DMS 273 (cell line): ENCODE data around the gene ZEB2.
A peak's percentile ranks its signal among the peaks of the same experiment; 100 is the strongest.
"Not testable (repeated sequence)": the region's sequence is repeated elsewhere in the genome, so short reads cannot be mapped to it uniquely, and the experiment has no call there.

Experiments
- DNase-seq: peaks from one replicate; lab custom pipeline; 2025; ENCODE audit not compliant: unreplicated experiment; lab: John Stamatoyannopoulos, UW

ZEB2 gene

DNA sequence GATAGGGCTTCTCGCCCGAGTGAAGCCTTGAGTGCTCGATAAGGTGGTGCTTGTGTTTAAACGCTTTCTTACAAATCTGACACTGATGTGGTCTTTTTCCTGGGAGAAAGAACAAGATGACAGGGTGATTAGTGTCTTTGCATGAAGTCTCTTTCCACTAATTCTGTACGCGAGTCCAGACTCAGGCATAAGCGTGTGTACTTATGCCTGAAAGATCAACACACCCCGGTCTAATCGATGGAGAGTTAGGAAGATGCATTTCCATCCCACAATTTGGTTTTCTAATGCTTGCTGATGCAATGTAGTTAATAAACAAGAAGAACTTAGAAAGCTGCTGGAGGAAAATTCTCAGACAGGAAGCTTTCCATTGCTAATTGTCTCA is 130.0 kb downstream of the ZEB2 start:
- no peak for DNase-seq

DNA sequence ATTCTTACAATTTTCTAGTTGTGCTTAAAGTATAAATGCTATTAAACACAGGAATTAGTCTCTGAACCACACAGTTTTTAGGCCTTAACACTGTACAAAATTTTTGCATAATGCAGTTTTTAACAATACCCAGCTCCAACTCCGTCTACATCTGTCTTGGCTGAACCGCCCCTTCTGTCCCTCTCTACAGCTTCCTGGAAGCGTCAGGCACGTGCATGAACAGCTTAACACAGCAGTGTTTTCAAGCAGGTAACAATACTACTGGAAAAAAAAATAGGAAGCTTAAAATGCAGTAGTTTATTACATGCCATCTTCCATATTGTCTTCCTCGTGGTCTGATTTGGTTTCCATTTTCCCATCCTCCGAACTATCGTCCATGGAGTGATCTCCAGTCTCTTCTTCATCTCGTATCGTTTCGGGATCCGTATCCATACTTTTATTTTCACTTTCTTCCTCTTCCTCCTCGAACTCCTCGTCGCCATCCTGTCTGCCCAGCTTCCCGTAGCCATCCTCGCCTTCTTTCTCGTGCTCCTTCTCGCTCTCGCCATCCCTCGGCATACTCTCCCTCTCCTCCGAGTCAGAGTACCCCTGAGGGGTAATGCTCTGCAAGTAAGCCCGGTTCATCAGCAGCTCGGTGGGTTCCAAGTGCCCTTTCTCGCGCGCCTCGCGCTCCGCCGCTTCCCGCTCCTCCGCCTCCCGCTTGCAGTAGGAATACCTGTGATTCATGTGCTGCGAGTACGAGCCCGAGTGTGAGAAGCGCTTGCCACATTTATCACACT is 130.6 kb downstream of the ZEB2 start:
- DNase-seq = no peak

DNA sequence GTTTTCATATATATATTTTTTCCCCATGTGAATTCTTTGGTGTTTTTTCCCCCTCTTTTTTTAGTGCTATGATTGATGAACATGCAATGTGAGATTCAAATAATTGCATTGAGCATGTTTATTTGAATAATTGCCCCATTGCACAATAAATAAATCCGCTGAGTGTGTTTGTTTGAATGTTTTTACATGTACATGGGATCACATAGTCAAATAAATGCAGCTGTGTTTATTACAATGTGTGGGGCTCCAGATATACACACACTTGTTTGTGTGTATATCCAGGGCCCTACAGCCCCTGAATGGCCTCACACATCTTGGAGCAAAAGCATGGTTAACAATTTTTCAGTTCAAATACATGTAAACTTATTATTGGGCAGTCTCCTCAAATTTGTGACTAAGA is 134.5 kb downstream of the ZEB2 start:
- no peak for DNase-seq

DNA sequence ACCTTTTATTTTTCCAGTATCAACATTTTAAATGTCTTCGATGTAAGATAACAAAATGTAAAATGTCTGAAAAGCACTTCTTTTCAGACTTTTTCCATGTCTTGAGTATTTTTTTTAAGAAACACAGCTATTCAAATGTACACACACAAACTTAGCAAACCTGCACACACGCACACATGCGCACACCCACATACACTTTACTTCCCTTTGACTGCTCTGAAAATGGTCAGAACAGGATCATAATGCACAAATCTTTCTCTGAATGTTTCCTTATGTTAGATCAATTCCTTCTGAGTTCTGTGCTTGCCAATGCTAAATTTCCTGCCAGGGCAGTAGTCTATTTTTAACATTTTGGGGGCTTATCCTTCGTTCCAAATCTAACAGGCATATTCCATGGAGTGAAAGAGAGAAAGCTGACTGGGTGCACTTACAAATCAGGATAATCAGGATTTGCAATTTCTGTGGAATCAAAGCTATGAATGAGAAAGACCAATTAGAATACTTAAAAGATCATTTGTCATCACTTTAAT is 136.3 kb downstream of the ZEB2 start:
- DNase-seq = no peak

DNA sequence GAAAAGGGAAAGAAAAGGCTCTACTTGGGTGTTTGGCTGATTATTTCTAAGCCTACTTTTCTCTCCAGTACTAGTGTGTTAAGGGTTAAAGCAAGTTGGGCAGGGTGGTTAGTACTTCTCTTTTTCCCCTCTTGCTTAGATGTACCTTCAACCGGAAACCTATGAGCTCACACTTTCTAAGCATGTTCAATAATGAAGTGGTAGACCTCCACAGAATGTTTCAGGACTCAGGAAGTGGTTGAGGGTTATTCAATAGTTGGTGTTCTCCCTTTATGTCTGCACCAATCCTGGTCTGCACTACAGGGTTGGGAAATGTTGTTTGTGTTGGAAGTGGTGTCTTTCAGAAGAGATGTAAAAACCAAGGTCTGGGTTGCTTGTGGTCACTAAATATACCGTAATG is 137.1 kb downstream of the ZEB2 start:
- no peak for DNase-seq

DNA sequence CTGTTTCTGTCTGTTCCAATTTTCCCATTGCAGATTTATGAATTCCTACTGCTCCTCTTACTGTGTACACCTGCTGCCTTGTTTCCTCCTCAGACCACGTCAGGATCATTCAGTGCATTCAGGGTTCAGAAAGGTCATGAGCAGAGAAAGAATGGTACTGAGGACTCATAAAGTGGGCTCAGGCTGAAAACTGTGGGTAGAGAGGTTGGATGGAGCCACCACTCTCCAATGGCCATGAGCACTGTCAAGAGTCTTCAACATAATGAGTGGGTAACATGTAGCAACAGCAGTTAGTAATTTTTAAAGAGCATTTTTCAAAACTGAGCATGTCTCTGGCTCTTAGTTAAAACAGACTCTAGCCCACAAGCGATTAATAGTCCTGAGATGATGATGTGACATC is 138.2 kb downstream of the ZEB2 start:
- DNase-seq = no peak

DNA sequence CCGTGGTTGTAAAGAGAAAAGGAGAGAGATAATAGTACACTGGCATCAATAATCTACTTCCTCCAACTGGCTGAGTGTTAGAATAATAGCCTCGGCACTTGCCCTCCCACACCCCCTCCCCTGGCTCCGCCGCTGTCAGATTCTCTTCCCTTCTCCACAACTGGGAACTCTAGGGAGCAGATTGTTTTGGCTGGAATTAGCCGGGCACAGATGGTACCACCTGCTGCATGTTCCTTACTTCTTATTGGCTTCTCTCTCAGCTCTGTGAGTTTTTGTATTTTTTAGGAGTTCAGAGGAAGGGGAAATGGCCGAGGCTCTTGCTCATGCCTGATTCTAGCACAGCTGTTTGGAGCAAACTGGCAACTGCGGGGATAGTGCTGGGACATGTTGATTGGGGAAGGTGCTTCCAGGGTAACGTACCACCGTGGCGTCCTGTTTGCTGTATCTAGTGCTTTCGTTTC is 140.0 kb downstream of the ZEB2 start:
- DNase-seq = peak; percentile 94

DNA sequence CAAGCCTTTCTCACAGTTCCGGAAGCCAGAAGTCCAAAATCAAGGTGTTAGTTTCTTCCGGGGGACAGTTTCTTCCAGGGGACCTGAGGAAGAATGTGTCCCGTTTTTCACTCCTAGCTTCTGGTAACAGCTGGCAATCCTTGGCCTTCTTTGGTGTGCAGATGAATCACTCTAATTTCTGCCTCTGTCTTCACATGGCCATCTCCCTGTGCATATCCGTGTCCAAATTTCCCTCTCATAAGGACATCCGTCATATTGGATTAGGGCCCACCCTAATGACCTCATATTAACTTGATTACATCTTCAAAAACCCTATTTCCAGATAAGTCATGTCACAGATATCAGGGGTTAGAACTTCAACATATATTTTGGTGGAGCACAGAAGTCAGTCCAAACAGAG is 141.4 kb downstream of the ZEB2 start:
- DNase-seq = peak; percentile 29

DNA sequence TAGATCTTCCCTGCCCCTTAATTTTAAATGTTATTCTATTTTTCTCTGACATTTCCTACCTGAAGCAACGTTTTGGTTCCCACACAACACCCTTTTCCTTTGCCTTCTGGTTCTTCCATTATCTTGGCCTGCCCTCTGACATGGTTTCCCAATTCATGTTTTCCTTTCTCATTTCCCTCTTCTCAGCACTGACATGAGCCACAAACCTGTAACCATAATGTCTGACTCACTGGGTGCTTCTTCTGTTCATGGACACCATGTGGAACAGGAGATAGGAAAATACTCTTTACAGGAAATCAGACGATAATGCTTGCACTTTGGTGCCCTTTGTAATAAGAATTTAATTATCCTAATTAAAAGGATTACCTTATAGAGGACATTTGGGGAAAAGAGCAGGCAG is 142.0 kb downstream of the ZEB2 start:
- DNase-seq = no peak

DNA sequence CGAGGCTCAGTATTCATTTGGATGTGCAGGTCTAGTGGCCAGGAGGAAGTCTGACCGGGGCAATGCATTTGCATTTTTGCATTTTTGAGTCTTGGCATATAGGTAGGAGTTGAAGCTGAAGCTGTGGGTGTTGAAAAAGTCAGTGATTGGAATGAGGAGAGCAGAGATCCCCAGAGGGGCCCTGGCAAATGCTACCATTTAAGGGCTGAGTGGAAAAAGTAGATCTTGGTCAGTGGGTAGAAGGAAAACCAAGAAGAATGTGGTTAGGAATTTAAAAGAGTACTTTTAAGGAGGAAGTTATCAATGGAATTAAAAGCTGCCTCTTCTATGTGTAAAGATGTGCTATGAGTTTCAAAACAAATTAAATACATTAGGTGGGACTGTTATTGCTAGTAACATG is 143.0 kb downstream of the ZEB2 start:
- no peak for DNase-seq

DNA sequence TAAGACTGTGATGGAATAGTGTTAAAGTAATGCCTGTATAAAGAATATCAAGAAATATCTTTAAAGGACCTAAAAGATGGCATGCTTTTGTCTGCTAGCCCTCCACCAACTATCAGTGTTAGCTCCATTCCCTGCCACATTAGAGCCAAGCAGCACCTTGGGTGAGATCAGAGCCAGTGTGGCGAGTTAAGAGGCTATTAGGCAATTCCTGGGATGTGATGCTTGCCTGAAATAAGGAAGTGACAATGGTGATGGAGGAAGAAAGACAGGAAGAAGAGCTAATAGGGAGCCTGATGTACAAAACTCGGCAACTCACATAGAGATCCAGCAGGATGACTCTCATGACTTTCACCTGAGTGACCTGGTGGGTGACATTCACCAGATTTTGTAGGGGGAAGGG is 143.5 kb downstream of the ZEB2 start:
- no peak for DNase-seq

DNA sequence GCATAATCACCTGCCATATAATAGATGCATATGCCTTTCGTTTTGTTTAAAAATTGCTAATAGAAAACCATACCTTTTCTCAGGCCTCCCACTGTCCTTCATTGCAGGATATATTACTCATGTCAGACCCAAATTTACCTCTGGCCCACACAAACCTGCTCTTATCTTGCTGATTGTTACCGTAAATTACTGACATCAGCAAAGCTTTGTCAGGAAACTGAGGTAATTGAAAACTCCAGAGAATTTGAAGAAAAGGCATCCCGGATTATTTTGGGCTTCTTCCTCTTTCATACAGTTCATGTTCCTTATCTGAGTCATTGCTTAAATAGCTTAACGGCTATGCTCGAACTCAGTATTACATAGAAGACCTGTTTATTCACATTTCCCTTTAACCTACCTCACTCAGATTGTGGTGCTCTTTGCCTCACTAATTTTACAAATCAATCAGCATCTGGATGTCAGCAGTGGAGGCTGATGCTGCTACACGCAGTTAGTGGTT is 145.7 kb downstream of the ZEB2 start:
- DNase-seq = no peak

DNA sequence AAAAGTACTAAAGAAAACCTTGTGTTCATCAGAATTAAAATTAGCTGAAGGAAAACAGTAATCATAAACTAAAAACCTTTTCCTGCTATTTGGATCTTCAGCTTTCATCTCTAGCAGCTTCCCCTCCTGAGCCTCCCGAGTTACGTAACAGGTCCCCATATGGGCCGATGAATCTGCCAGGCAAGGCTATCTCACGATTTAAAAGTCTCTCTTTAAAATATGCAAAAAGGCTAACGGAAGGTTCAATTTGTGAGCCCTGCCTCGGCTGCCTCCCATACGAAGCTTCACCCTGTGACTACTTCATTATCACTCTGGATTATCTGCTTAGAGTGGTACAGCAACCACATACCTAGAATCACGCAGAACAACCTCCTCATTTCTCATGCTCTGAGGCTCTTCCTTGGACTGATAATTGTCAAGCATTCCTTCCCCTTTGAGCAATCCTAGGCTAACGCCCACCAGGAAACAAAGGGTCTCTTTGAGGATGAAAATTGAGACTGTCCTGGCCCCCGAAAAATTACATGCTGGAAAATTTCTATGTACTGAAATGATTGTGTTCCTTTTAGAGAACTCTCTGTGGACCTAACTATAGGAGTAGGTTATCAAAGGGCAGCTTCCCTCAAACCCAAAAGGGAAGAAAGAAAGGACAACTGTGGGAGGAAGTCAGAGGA is 147.4 kb downstream of the ZEB2 start:
- DNase-seq = peak; percentile 70

DNA sequence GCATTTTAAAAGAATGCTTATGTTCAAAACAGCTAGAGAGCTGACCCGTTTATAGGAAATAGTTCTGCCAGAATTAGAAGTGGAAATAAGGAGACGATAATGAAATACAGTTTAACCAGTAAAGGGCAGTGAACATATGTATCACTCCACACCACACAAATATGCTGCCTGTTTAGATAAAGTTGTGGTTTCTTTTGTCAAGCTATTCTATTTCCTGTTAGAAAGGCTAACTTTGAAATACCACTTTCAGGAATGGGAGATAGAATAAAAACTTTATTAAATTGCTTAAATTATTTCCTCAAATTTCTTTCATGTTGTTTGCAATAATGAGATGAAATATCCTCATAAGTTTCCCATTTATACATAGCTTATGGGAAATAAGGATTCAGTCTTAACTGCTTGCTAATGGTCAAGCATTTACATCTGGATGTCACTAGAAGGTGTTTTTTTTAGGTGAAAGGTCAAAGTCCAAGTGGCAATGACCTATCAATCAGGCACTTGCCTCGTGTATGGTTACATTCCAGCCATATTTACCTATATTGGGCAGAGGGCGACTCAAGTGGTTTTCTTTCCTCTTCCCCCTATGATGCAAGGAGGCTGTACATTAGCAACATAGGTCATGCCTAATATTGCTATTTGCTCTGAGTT is 148.9 kb downstream of the ZEB2 start:
- no peak for DNase-seq

DNA sequence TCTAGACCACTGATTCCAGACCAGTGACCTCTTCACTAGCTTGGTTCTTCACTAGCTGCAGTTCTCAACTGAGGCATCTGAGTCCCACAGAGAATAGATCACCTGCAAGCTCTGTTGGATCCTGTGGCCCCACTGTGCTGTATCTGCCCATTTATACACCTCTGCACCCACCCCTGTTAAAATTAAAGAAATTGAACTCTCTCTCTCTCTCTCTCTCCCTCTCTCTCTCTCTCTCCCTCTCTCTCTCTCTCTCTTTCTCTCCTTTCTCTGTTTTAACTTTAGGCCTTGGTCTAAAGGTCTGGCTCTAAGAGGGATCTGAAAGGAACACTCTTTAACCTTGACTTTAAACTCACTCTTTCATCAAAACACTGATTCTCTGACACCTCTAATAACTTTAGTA is 150.5 kb downstream of the ZEB2 start:
- no peak for DNase-seq

DNA sequence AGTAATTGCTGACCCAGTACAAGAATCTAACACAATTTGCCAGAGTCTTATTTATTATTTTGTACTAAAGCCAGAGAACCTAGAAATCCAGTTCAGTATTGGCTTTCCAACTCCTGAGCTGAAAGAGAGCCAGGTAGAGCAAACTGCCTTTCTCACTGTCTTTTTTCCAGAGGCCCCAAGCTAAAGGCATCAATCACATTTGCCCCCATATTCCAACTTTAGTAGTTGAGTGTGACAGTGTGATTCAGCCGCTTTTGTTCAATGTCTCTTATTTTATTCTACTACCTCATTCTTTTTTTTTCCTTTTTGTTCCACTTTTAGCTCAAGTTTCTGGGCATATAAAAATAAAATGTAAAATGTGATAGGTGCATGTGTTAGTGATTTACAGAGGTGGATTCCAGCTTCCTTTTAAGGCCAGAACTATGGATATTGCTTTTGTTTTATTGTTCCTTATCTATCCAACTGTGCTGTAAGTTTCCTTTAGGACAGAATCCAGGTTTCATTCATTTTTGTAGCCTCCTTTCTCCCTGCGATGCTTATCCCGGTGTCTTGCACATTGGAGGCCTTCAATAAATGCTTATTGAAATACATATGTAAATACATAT is 153.0 kb downstream of the ZEB2 start:
- DNase-seq = no peak

DNA sequence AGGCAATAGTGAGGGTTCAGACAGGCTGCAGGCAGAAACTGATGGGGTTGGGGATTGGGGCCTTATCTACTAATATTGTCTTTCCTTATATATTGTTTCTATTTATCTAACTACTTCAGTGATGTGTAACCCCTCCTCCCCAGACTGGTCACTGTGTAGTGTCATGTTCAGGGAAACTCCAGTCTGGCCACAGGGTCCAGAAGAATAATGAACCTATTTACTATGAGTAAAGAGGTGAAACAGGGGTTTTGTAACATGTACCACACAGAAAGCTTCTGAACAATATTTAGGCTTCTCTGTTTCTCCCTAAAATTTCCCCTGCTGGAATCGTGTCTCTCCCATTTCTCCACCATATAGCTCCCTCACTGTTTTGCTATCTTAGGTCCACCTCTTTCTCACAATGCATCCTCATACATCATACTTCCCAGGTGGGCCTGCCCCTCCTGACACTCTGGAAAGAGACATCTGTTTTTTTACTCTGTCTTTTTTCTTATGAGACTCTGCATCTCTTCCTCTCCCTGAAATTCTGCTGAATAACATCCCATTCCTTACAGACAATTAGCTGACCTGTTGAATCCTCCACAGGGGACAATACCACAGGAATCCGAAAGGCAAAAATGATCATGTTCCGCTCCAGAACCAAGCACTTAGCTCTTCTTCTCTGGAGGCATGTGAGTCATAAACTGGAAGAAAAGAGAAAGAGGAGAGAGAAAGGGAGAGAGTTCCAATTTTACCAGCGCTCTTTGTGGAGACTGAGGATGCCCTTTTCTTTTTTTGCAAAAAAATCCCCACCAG is 154.8 kb downstream of the ZEB2 start:
- DNase-seq = no peak

DNA sequence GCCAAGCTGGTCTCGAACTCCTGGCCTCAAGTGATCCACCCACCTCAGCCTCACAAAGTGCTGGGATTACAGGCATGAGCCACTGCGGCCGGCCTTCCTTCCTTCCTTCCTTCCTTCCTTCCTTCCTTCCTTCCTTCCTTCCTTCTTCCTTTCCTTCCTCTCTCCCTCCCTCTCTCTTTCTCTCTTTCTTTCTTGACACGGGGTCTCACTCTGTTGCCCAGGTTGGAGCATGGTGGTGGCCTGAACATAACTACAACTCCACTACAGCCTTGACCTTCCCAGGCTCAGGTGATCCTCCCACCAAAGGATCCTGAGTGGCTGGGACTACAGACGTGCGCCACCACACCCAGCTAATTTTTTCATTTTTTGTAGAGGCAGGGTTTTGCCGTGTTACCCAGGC is 155.7 kb downstream of the ZEB2 start:
- not testable (repeated sequence) for DNase-seq

DNA sequence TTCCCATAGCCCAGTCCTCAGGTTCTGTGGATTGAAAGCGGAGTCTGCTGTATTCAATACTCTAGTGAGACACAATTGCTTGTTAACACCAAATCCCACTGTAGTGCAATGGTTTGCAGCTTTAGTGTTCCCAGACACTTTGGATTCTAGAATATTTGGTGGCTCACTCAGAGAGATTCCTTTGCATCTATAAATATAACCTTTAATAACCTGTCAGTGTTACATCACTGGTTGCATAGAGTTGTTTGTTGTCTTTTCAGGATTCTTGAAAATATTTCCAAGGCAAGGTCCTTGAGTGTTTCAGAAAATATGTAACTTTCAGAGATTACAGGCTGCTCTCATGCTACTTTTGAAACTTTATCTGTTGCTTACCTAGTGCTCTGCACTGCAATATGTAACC is 157.5 kb downstream of the ZEB2 start:
- no peak for DNase-seq

DNA sequence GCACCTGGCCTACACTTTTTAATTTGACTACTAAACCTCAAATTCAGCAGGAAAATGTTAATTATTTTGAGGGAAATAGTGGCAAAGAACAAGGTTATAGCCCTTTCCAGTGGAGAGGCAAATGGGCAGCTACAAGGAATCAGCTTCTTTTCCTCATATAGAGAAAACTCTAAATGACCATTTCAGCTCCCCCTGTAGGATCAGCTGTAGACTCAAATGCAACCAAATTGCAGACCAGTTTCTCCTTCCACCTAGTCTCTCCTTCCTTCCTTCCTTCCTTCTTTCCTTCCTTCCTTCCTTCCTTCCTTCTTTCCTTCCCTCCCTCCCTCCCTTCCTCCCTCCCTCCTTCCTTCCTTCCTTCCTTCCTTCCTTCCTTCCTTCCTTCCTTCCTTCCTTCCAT is 158.2 kb downstream of the ZEB2 start:
- DNase-seq = no peak

DNA sequence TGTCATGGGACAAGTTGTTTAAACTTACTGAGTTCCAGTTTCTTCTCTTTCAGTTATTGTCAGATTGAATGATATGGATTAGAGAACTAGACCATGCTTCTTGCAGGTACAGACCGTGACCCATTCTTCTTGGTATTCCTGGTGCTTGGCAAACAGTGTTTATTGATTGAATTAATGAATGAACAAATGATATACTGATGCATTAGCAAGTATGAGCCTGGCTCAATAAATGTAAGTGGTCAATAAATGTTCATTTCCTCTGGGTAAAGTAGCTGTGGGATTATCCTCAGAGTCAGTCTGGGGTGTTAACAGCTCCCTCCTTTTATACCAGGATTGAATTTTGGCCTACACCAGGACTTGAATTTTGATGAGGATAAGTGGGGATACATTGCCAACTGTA is 160.2 kb downstream of the ZEB2 start:
- DNase-seq = peak; percentile 10
